H9 (cell line): Measurements from ENCODE around the gene NDUFA11. TPM values are rescaled to one million over a fixed set of nuclear protein-coding genes. Genes with fewer than 3 reads are reported as not detected.

Experiments used
- DNase-seq: peaks from one replicate; pipeline ENCODE4 v3.0.0-alpha.2; 2017
- H2AFZ ChIP-seq: one replicate; pipeline ENCODE4 v1.6.1; 2013; ENCODE audit warnings: mild to moderate bottlenecking, low read length, control low read depth, moderate library complexity
- H2AK5ac ChIP-seq: 2 replicates; pipeline ENCODE4 v1.6.1; 2013; ENCODE audit warnings: low read length, control low read depth, mixed read lengths; ENCODE audit not compliant: insufficient read length
- H2BK120ac ChIP-seq: one replicate; pipeline ENCODE4 v1.6.1; 2013; ENCODE audit warnings: low read depth, mild to moderate bottlenecking, low read length, control low read depth, inconsistent platforms; ENCODE audit not compliant: poor library complexity, severe bottlenecking
- H2BK12ac ChIP-seq: 2 replicates; pipeline ENCODE4 v1.6.1; 2013; ENCODE audit warnings: low read length, control low read depth, mixed read lengths, low read depth; ENCODE audit not compliant: insufficient read length
- H2BK15ac ChIP-seq: 2 replicates; pipeline ENCODE4 v1.6.1; 2013; ENCODE audit warnings: low read depth, low read length, control low read depth
- H2BK20ac ChIP-seq: one replicate; pipeline ENCODE4 v1.6.1; 2013; ENCODE audit warnings: low read depth, mild to moderate bottlenecking, low read length, control low read depth, inconsistent platforms; ENCODE audit not compliant: poor library complexity, severe bottlenecking
- H2BK5ac ChIP-seq: 2 replicates; pipeline ENCODE4 v1.6.1; 2013; ENCODE audit warnings: low read length, control low read depth, mixed read lengths; ENCODE audit not compliant: insufficient read length
- H3K14ac ChIP-seq: 2 replicates; pipeline ENCODE4 v1.6.1; 2013; ENCODE audit warnings: low read length, control low read depth; ENCODE audit not compliant: insufficient read depth
- H3K18ac ChIP-seq: 2 replicates; pipeline ENCODE4 v1.6.1; 2013; ENCODE audit warnings: low read depth, mild to moderate bottlenecking, mixed read lengths, low read length, control low read depth; ENCODE audit not compliant: insufficient read length
- H3K23ac ChIP-seq: 2 replicates; pipeline ENCODE4 v1.6.1; 2013; ENCODE audit warnings: low read length, control low read depth, mixed read lengths, low read depth; ENCODE audit not compliant: insufficient read length
- H3K23me2 ChIP-seq: 2 replicates; pipeline ENCODE4 v1.6.1; 2013; ENCODE audit warnings: low read depth, mild to moderate bottlenecking, mixed read lengths, low read length, control low read depth; ENCODE audit not compliant: insufficient read length, poor library complexity, severe bottlenecking
- H3K27ac ChIP-seq: 2 replicates; pipeline ENCODE4 v1.5.1; 2013; ENCODE audit warnings: low read length, control low read depth, mixed read lengths, low read depth; ENCODE audit not compliant: insufficient read length
- H3K27me3 ChIP-seq: 2 replicates; pipeline ENCODE4 v1.6.1; 2013; ENCODE audit warnings: low read length, control low read depth, inconsistent platforms; ENCODE audit not compliant: insufficient read depth
- H3K4ac ChIP-seq: 2 replicates; pipeline ENCODE4 v1.6.1; 2013; ENCODE audit warnings: low read depth, mild to moderate bottlenecking, control low read depth, inconsistent platforms, low read length, moderate library complexity
- H3K4me1 ChIP-seq: 2 replicates; pipeline ENCODE4 v1.6.1; 2013; ENCODE audit warnings: low read length, control low read depth, inconsistent platforms; ENCODE audit not compliant: insufficient read depth
- H3K4me2 ChIP-seq: 2 replicates; pipeline ENCODE4 v1.6.1; 2013; ENCODE audit warnings: low read length, control low read depth, mixed read lengths; ENCODE audit not compliant: insufficient read length, insufficient read depth
- H3K56ac ChIP-seq: 2 replicates; pipeline ENCODE4 v1.6.1; 2013; ENCODE audit warnings: low read depth, mild to moderate bottlenecking, mixed read lengths, low read length, control low read depth; ENCODE audit not compliant: insufficient read length
- H3K79me1 ChIP-seq: 2 replicates; pipeline ENCODE4 v1.6.1; 2013; ENCODE audit warnings: low read depth, mild to moderate bottlenecking, moderate library complexity, low read length, control low read depth, inconsistent platforms; ENCODE audit not compliant: insufficient read depth, poor library complexity, severe bottlenecking
- H3K79me2 ChIP-seq: 2 replicates; pipeline ENCODE4 v1.6.1; 2013; ENCODE audit warnings: low read length, control low read depth, inconsistent platforms; ENCODE audit not compliant: insufficient read depth
- H3K9ac ChIP-seq: 2 replicates; pipeline ENCODE4 v1.6.1; 2013; ENCODE audit warnings: low read length, control low read depth, mixed read lengths; ENCODE audit not compliant: insufficient read length; ENCODE audit errors: extremely low read depth
- H3K9me3 ChIP-seq: one replicate; pipeline ENCODE4 v1.6.1; 2013; ENCODE audit warnings: low read depth, low read length, inconsistent platforms; ENCODE audit not compliant: control insufficient read depth
- H3T11ph ChIP-seq: one replicate; pipeline ENCODE4 v1.6.1; 2013; ENCODE audit warnings: mild to moderate bottlenecking, low read length, control low read depth, inconsistent platforms
- H4K20me1 ChIP-seq: one replicate; pipeline ENCODE4 v1.6.1; 2013; ENCODE audit not compliant: control insufficient read depth, insufficient read length, insufficient read depth
- H4K5ac ChIP-seq: 2 replicates; pipeline ENCODE4 v1.6.1; 2013; ENCODE audit warnings: low read depth, mild to moderate bottlenecking, mixed read lengths, low read length, control low read depth; ENCODE audit not compliant: insufficient read length
- H4K8ac ChIP-seq: replicated peaks from 2 replicates; pipeline ENCODE4 v1.6.1; 2013; ENCODE audit warnings: low read length, control low read depth, mixed read lengths, low read depth; ENCODE audit not compliant: insufficient read length
- H4K91ac ChIP-seq: 2 replicates; pipeline ENCODE4 v1.6.1; 2013; ENCODE audit warnings: low read depth, mild to moderate bottlenecking, moderate library complexity, mixed read lengths, low read length, control low read depth; ENCODE audit not compliant: insufficient read length
- H3K27ac Mint-ChIP-seq, 3 experiments: 2 replicates in 2 of 3; 3 replicates in 1 of 3; pipeline ENCODE4 v1.8.0; 2020 to 2021; ENCODE audit warnings: mixed read lengths in 3 of 3, mild to moderate bottlenecking in 1 of 3, moderate library complexity in 1 of 3
- H3K27me3 Mint-ChIP-seq: 2 replicates; pipeline ENCODE4 v1.8.0; 2021; ENCODE audit warnings: low read depth, mild to moderate bottlenecking, moderate library complexity, mixed read lengths
- H3K36me3 Mint-ChIP-seq, 3 experiments: 2 replicates in 2 of 3; 3 replicates in 1 of 3; pipeline ENCODE4 v1.8.0; 2020 to 2021; ENCODE audit warnings: low read depth in 3 of 3, mixed read lengths in 3 of 3; ENCODE audit not compliant: insufficient read depth in 1 of 3
- H3K4me1 Mint-ChIP-seq, 2 experiments: 2 replicates each; pipeline ENCODE4 v1.8.0; 2020; ENCODE audit warnings: mixed read lengths in 2 of 2
- H3K4me3 Mint-ChIP-seq, 2 experiments: 2 replicates in 1 of 2; 3 replicates in 1 of 2; pipeline ENCODE4 v1.8.0; 2020 to 2021; ENCODE audit warnings: mild to moderate bottlenecking in 2 of 2, mixed read lengths in 2 of 2, moderate library complexity in 1 of 2
- H3K9me3 Mint-ChIP-seq, 2 experiments: 2 replicates in 1 of 2; 3 replicates in 1 of 2; pipeline ENCODE4 v1.8.0; 2020; ENCODE audit warnings: mild to moderate bottlenecking in 2 of 2, mixed read lengths in 2 of 2, moderate library complexity in 1 of 2
- WGBS: extraction: QIAGEN DNeasy Blood & Tissue Kit; methylation state at CpG from one replicate; pipeline ENCODE4 v1.1.7; 2013; ENCODE audit warnings: missing lambda C conversion rate, low lambda C conversion rate, mixed read lengths; ENCODE audit not compliant: insufficient read length; ENCODE audit errors: extremely low coverage; 5-methylcytosine and 5-hydroxymethylcytosine counted together
- total RNA-seq: library from RNA; stranded (reverse); gene quantifications from 2 replicates; pipeline ENCODE4 v1.2.1, GENCODE V29; 2021
- TF ChIP-seq, protein P1 (sequence below): fragments of 200-600 bp; sonication (generic); conservative IDR thresholded peaks from 3 replicates; pipeline ENCODE4 v1.8.0; 2021; ENCODE audit warnings: antibody characterized with exemption, mild to moderate bottlenecking

NDUFA11 gene
- total RNA-seq, 1 experiment from 2014 or later = 282 TPM

DNA sequence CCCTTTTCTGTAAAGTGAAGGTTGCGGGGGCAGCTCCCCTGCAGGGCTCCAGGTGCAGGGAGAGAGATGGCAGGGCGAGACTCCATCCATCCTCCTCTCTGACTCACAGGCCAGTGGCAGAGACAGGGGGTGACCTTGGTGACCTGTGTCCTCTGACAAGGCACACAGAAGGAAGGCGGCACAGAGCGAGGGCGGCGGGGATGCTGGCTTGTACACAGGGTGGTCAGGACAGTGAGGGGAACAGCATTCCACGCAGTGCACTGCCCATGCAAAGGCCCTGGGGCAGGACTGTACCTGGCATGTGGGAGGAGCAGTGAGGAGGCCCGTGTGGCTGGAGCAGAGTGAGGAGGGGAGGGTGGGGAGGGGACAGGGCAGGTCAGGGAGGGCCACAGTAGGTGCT is 7.7 kb downstream of the NDUFA11 start:
- H2BK12ac ChIP-seq = no peak overlapping the region
- WGBS = no CpG with 5 or more reads among the region's 8 CpGs

More for the DNA sequence above, 7.7 kb downstream of the NDUFA11 start:
- Mint-ChIP-seq H3K36me3 (peaks cover 10 to 18% (median 13%) of the 10 kb centered on the region in 3 experiments), H3K27ac (no peak overlapping the region), H3K9me3 (no peaks in the 10 kb centered on the region), H3K4me3 (no peak overlapping the region), H3K4me1 (peaks cover 4 to 9% of the 10 kb centered on the region in 2 experiments), H3K27me3 (peaks cover 10% of the 10 kb centered on the region)
- Histone ChIP-seq H3K4ac (no peak overlapping the region), H3K27me3 (no peaks in the 10 kb centered on the region), H3K23me2 (no peaks in the 10 kb centered on the region), H4K91ac (no peak overlapping the region), H3K18ac (no peak overlapping the region), H3K56ac (no peak overlapping the region), H4K8ac (no peak overlapping the region), H3K23ac (no peak overlapping the region), H2AFZ (no peak overlapping the region), H3K14ac (no peak overlapping the region), H3K27ac (no peak overlapping the region), H3T11ph (no peak overlapping the region), H3K79me1 (no peaks in the 10 kb centered on the region), H3K4me1 (no peaks in the 10 kb centered on the region; the same call in 1 of the 2 replicates), H4K20me1 (no peaks in the 10 kb centered on the region), H3K4me2 (no peak overlapping the region), H2AK5ac (no peak overlapping the region), H3K9me3 (no peaks in the 10 kb centered on the region), H2BK5ac (no peak overlapping the region), H2BK20ac (no peak overlapping the region), H2BK120ac (no peak overlapping the region), H3K9ac (no peak overlapping the region), H3K79me2 (peaks cover 3% of the 10 kb centered on the region; the same call in 1 of the 2 replicates), H4K5ac (no peak overlapping the region), H2BK15ac (no peak overlapping the region)
- TF ChIP-seq, protein P1, sequence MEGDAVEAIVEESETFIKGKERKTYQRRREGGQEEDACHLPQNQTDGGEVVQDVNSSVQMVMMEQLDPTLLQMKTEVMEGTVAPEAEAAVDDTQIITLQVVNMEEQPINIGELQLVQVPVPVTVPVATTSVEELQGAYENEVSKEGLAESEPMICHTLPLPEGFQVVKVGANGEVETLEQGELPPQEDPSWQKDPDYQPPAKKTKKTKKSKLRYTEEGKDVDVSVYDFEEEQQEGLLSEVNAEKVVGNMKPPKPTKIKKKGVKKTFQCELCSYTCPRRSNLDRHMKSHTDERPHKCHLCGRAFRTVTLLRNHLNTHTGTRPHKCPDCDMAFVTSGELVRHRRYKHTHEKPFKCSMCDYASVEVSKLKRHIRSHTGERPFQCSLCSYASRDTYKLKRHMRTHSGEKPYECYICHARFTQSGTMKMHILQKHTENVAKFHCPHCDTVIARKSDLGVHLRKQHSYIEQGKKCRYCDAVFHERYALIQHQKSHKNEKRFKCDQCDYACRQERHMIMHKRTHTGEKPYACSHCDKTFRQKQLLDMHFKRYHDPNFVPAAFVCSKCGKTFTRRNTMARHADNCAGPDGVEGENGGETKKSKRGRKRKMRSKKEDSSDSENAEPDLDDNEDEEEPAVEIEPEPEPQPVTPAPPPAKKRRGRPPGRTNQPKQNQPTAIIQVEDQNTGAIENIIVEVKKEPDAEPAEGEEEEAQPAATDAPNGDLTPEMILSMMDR = no peak
- no peak for DNase-seq
